H1 (cell line): Measurements from ENCODE around the gene CFAP61.

Experiments used
- CTCF ChIP-seq, 3 experiments: IDR thresholded peaks; 1 replicate in 2 of 3; 2 replicates in 1 of 3; pipeline versions ENCODE4 v1.5.1 to v1.6.1; 2011; ENCODE audit warnings: low read length in 3 of 3, mild to moderate bottlenecking in 3 of 3, inconsistent platforms in 2 of 3, low read depth in 1 of 3, moderate library complexity in 1 of 3; ENCODE audit not compliant: insufficient read depth in 1 of 3; ENCODE audit errors: control extremely low read depth in 1 of 3
- EZH2 ChIP-seq: fragments of 200-600 bp; sonication (generic); IDR thresholded peaks from 2 replicates; pipeline ENCODE4 v1.7.1; 2012; ENCODE audit warnings: low read depth, mild to moderate bottlenecking, moderate library complexity, low read length, inconsistent platforms; ENCODE audit not compliant: severe bottlenecking
- POLR2A ChIP-seq, 2 experiments: IDR thresholded peaks; 1 replicate in 1 of 2; 2 replicates in 1 of 2; pipeline ENCODE4 v1.6.1; 2011; ENCODE audit warnings: low read depth in 2 of 2, low read length in 2 of 2, mild to moderate bottlenecking in 2 of 2; ENCODE audit errors: control extremely low read depth in 1 of 2
- SUZ12 ChIP-seq: fragments of 200-600 bp; sonication (generic); IDR thresholded peaks from 2 replicates; pipeline ENCODE4 v1.6.1; 2012; ENCODE audit warnings: mild to moderate bottlenecking, inconsistent platforms, low read length, moderate library complexity, mixed read lengths
- TAF7 ChIP-seq: optimal IDR thresholded peaks from 2 replicates; pipeline ENCODE3; 2011; ENCODE audit warnings: low read depth, mild to moderate bottlenecking, inconsistent platforms, low read length, moderate library complexity, borderline replicate concordance

GRCh38 chr20:20150241-20150640, 97.9 kb downstream of the CFAP61 start:
- TF ChIP-seq EZH2: no peak
- TF ChIP-seq POLR2A (IDR thresholded peaks at IDR 0.05; ENCODE audit: control extremely low read depth in 1 of 2, low read depth in 2 of 2, low read length in 2 of 2): no peak
- TF ChIP-seq CTCF (IDR thresholded peaks at IDR 0.05; ENCODE audit: control extremely low read depth in 1 of 3, insufficient read depth in 1 of 3, low read depth in 1 of 3, low read length in 3 of 3): no peak
- no peak for TF ChIP-seq TAF7
- TF ChIP-seq SUZ12: no peak
